K562 (cell line): ENCODE measurements around the gene HIRIP3. TPM values are rescaled to one million over a fixed set of nuclear protein-coding genes. Genes with fewer than 3 reads are reported as not detected.

Experiments used
- ATAC-seq: fragments of 200-7000 bp; cut with Tn5 transposase; 3 replicates; pipeline ENCODE4 v1.9.1; 2020; ENCODE audit warnings: moderate library complexity
- BruUV-seq: library from RNA; stranded (reverse); fragments of 400-500 nt; replicated peaks from 2 replicates; lab custom pipeline; 2021; lab: Mats Ljungman, UMichigan
- CTCF ChIA-PET: fragments of 300-600 bp; formaldehyde crosslinking; extraction: SDS; loops from one replicate; lab custom pipeline; 2021; ENCODE audit warnings: low intra/inter-chr PET ratio; lab: Yijun Ruan, JAX
- POLR2A ChIA-PET: fragments of 300-600, 350-650 bp; sonication (Branson Sonifier 250); formaldehyde crosslinking; extraction: SDS; loops from one replicate; lab custom pipeline; 2021; ENCODE audit warnings: antibody characterized with exemption, inconsistent platforms; lab: Yijun Ruan, JAX
- DNase-seq, 4 experiments: peaks; one replicate each; pipeline versions ENCODE4 v3.0.0 to v3.0.0-alpha.2; 2011 to 2018; ENCODE audit warnings: low spot score in 3 of 4, mixed read lengths in 3 of 4; ENCODE audit errors: extremely low read depth in 1 of 4
- FAIRE-seq: peaks from 2 replicates; lab custom pipeline; 2011; peaks lifted over from hg19 to GRCh38; lab: Jason Lieb, UNC
- H2AFZ ChIP-seq: 2 replicates; pipeline ENCODE4 v1.6.0; 2011; ENCODE audit warnings: low read depth, low read length, control low read depth, inconsistent platforms
- H3K27ac ChIP-seq: fragments of 200-600 bp; 3 replicates; pipeline ENCODE4 v1.8.0; 2011; ENCODE audit warnings: low read depth, mild to moderate bottlenecking, control low read depth, inconsistent platforms, low read length, moderate library complexity, mixed read lengths; ENCODE audit errors: extremely low read depth
- H3K27me3 ChIP-seq, 2 experiments: fragments of 300-600 bp in 1 of 2; 2 replicates in 1 of 2; 3 replicates in 1 of 2; pipeline versions ENCODE4 v1.6.0 to v1.8.0; 2011; ENCODE audit warnings: inconsistent platforms in 2 of 2, low read length in 2 of 2, mild to moderate bottlenecking in 1 of 2, mixed read lengths in 1 of 2, moderate library complexity in 1 of 2; ENCODE audit not compliant: control insufficient read depth in 2 of 2, insufficient read depth in 2 of 2
- H3K36me3 ChIP-seq: fragments of 300-600 bp; 3 replicates; pipeline ENCODE4 v1.8.0; 2011; ENCODE audit warnings: mild to moderate bottlenecking, low read length, inconsistent platforms; ENCODE audit not compliant: control insufficient read depth, insufficient read depth
- H3K4me1 ChIP-seq, 2 experiments: fragments of 200-600 bp in 1 of 2; replicated peaks in 1 of 2; 2 replicates in 1 of 2; 3 replicates in 1 of 2; pipeline versions ENCODE4 v1.5.1 to v1.8.0; 2011; ENCODE audit warnings: inconsistent platforms in 2 of 2, low read length in 2 of 2, mild to moderate bottlenecking in 1 of 2, mixed read lengths in 1 of 2, moderate library complexity in 1 of 2; ENCODE audit not compliant: control insufficient read depth in 2 of 2, insufficient read depth in 2 of 2
- H3K4me2 ChIP-seq: 2 replicates; pipeline ENCODE4 v1.6.1; 2011; ENCODE audit warnings: low read length, control low read depth, inconsistent platforms, mixed read lengths; ENCODE audit not compliant: insufficient read depth
- H3K4me3 ChIP-seq: fragments of 200-600 bp; sonication (generic), shearing (Covaris generic); 2 replicates; pipeline ENCODE4 v1.5.1; 2016; ENCODE audit warnings: control low read depth, inconsistent platforms
- H3K79me2 ChIP-seq: fragments of 200-600 bp; 3 replicates; pipeline ENCODE4 v1.8.0; 2011; ENCODE audit warnings: low read length, inconsistent platforms; ENCODE audit not compliant: control insufficient read depth, insufficient read depth
- H3K9ac ChIP-seq, 2 experiments: 2 replicates each; pipeline versions ENCODE4 v1.6.0 to v1.6.1; 2011; ENCODE audit warnings: low read depth in 2 of 2, low read length in 2 of 2, control low read depth in 1 of 2, inconsistent platforms in 1 of 2, mild to moderate bottlenecking in 1 of 2, mixed read lengths in 1 of 2; ENCODE audit not compliant: insufficient read depth in 1 of 2
- H3K9me1 ChIP-seq: one replicate; pipeline ENCODE4 v1.6.0; 2011; ENCODE audit warnings: inconsistent platforms, mild to moderate bottlenecking, low read length, moderate library complexity; ENCODE audit not compliant: control insufficient read depth, insufficient read depth
- H3K9me3 ChIP-seq: replicated peaks from 2 replicates; pipeline ENCODE4 v1.5.1; 2011; ENCODE audit warnings: low read depth, low read length, inconsistent platforms; ENCODE audit not compliant: control insufficient read depth, insufficient read depth
- H4K20me1 ChIP-seq: replicated peaks from 2 replicates; pipeline ENCODE4 v1.6.1; 2011; ENCODE audit warnings: low read length, inconsistent platforms, mixed read lengths; ENCODE audit not compliant: control insufficient read depth, insufficient read depth
- ATF2 ChIP-seq: sonication (generic); formaldehyde crosslinking; IDR thresholded peaks from 2 replicates; pipeline ENCODE4 v1.8.1; 2022; ENCODE audit warnings: missing genetic modification reagents
- CBX2 ChIP-seq: fragments of 200-600 bp; sonication (generic); IDR thresholded peaks from one replicate; pipeline ENCODE4 v1.6.1; 2012; ENCODE audit warnings: mild to moderate bottlenecking, low read length, inconsistent platforms; ENCODE audit not compliant: insufficient read depth, poor library complexity, severe bottlenecking
- MXI1 ChIP-seq: IDR thresholded peaks from 2 replicates; pipeline ENCODE4 v1.6.1; 2011; ENCODE audit warnings: low read depth, mild to moderate bottlenecking, improper control_type of control experiment, low read length
- NR2C1 ChIP-seq, 2 experiments: fragments of 450-650 bp; IDR thresholded peaks; 2 replicates each; pipeline ENCODE4 v1.6.1; 2017; ENCODE audit warnings: mild to moderate bottlenecking in 2 of 2, antibody characterized with exemption in 1 of 2, inconsistent platforms in 1 of 2, missing compliant biosample characterization in 1 of 2, missing genetic modification characterization in 1 of 2
- RBM25 ChIP-seq: fragments of 200-400 bp; formaldehyde crosslinking; IDR thresholded peaks from 2 replicates; pipeline ENCODE4 v1.6.1; 2018; ENCODE audit warnings: low read length, low read depth, moderate library complexity; ENCODE audit not compliant: severe bottlenecking
- SNIP1 ChIP-seq: fragments of 450-650 bp; IDR thresholded peaks from 2 replicates; pipeline ENCODE4 v1.7.1; 2017; ENCODE audit warnings: low read depth, mild to moderate bottlenecking
- SOX6 ChIP-seq: fragments of 450-650 bp; IDR thresholded peaks from 2 replicates; pipeline ENCODE4 v1.6.1; 2014; ENCODE audit warnings: mild to moderate bottlenecking
- TSC22D4 ChIP-seq: fragments of 450-650 bp; IDR thresholded peaks from 2 replicates; pipeline ENCODE4 v1.6.1; 2016; ENCODE audit warnings: missing genetic modification characterization, missing biosample characterization, control low read depth
- WHSC1 ChIP-seq: IDR thresholded peaks from one replicate; pipeline ENCODE4 v1.6.1; 2012; ENCODE audit warnings: low read length, control low read depth, inconsistent platforms
- ZBTB5 ChIP-seq: fragments of 450-650 bp; IDR thresholded peaks from 2 replicates; pipeline ENCODE4 v1.6.1; 2017; ENCODE audit warnings: antibody characterized with exemption
- ZNF146 ChIP-seq: IDR thresholded peaks from one replicate; pipeline ENCODE4 v1.6.1; 2018; ENCODE audit warnings: missing compliant biosample characterization; ENCODE audit not compliant: unreplicated experiment
- ZNF561 ChIP-seq: fragments of 450-650 bp; formaldehyde crosslinking; conservative IDR thresholded peaks from 2 replicates; pipeline ENCODE4 v1.4.0; 2020; ENCODE audit warnings: mild to moderate bottlenecking, moderate library complexity
- WGBS: fragments of 100-300 bp; shearing (Covaris generic); methylation state at CpG from one replicate; pipeline ENCODE4 v1.1.6; 2016; ENCODE audit warnings: low coverage, mixed read lengths; ENCODE audit not compliant: insufficient coverage; ENCODE audit errors: missing lambda C conversion rate; 5-methylcytosine and 5-hydroxymethylcytosine counted together
- in situ Hi-C: fragments of 300-500 bp; cut with MboI; formaldehyde crosslinking; loops from 4 replicates; pipeline ENCODE4 v1.15.0; 2018; ENCODE audit warnings: inconsistent platforms, mixed read lengths
- intact Hi-C: fragments of 100-400 bp; cut with micrococcal nuclease; formaldehyde crosslinking; loops from 2 replicates; pipeline ENCODE4 v1.14.2; 2022
- polyA plus RNA-seq, 8 experiments: library from polyadenylated mRNA; depleted of rRNA in 4 of 8; stranded (reverse) in 5 of 8; unstranded in 3 of 8; fragments of >200 nt; fragmentation: Nextera tagmentation in 2 of 8; fragmentation: Illumina TruSeq in 1 of 8; extraction: Ambion mirVana in 2 of 8; extraction: Trizol in 1 of 8; gene quantifications; 2 replicates each; pipeline versions ENCODE4 v1.2.1 to v1.2.3, GENCODE V29; 2011 to 2014; ENCODE audit warnings: inconsistent platforms in 1 of 8, missing spikeins in 1 of 8
- total RNA-seq, 7 experiments: library from RNA; depleted of rRNA in 6 of 7; stranded (reverse); fragments of >200 nt in 6 of 7; fragmentation: Illumina TruSeq in 2 of 7; extraction: Trizol in 2 of 7; gene quantifications; 2 replicates each; pipeline versions ENCODE4 v1.2.1 to v1.2.3, GENCODE V29; 2011 to 2021; ENCODE audit warnings: low replicate concordance in 1 of 7
- TF ChIP-seq, protein P1 (sequence below): sonication (generic); formaldehyde crosslinking; IDR thresholded peaks from 2 replicates; pipeline ENCODE4 v1.8.0; 2022; ENCODE audit warnings: mild to moderate bottlenecking, missing genetic modification reagents

The HIRIP3 gene
- total and polyA plus RNA-seq, 9 of the 15 experiments (the other 6 are each of a cell fraction or from before 2014, with no cell fraction given): 3.3 to 38.2 (median 18.2) TPM

GRCh38 chr16:30017277-30017656 is 21.9 kb upstream of the HIRIP3 start:
- Histone ChIP-seq H3K4me3 (no peak overlapping the region), H3K9me1 (no peaks in the 10 kb centered on the region), H3K4me1 (peaks cover 0 to 13% of the 10 kb centered on the region in 2 experiments; a peak in 3 of 5 replicates), H3K27me3 (peaks cover 0 to 4% of the 10 kb centered on the region in 2 experiments; a peak in 1 of 5 replicates), H3K4me2 (no peak overlapping the region), H3K9me3 (no peaks in the 10 kb centered on the region), H4K20me1 (peaks cover 3% of the 10 kb centered on the region; the same call in 1 of the 2 replicates), H3K36me3 (no peaks in the 10 kb centered on the region)
- CTCF ChIA-PET: interaction anchor here (0.6 kb wide), 1 partner anchor 936 kb away, joined by 3 read pairs; no protein-coding TSS in a partner anchor
- in situ Hi-C loops: no loop called here
- POLR2A ChIA-PET: no interaction called here
- DNase-seq: no peak
- TF ChIP-seq, protein P1, sequence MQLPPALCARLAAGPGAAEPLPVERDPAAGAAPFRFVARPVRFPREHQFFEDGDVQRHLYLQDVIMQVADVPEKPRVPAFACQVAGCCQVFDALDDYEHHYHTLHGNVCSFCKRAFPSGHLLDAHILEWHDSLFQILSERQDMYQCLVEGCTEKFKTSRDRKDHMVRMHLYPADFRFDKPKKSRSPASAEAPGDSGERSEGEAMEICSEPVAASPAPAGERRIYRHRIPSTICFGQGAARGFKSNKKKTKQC: no peak
- TF ChIP-seq SNIP1: no peak
- TF ChIP-seq ZNF146 (CRISPR knock-in tag): peak; percentile 90
- TF ChIP-seq TSC22D4: no peak
- TF ChIP-seq ATF2 (CRISPR knock-in tag): no peak
- TF ChIP-seq NR2C1 (IDR thresholded peaks at IDR 0.05): no peak
- no peak for TF ChIP-seq NR2C1 (tag; IDR thresholded peaks at IDR 0.05)
- TF ChIP-seq SOX6: no peak
- no peak for TF ChIP-seq WHSC1
- no peak for TF ChIP-seq ZNF561
- TF ChIP-seq CBX2: no peak
- TF ChIP-seq RBM25: peak; percentile 43
- TF ChIP-seq ZBTB5: no peak
- no peak for TF ChIP-seq MXI1
- TF ChIP-seq, all 486 proteins: peak for 2
- FAIRE-seq (no peak), ATAC-seq (no peak)
- BruUV-seq: no TSS peak
- intact Hi-C loops: no loop called here
- Histone ChIP-seq H2AFZ (no peak overlapping the region), H3K79me2 (no peaks in the 10 kb centered on the region; the same call in 2 of the 3 replicates), H3K27ac (no peak overlapping the region), H3K9ac (no peak overlapping the region)
- 8% methylated on average over 2 of the region's 2 CpGs for WGBS
